ENCODE results near the gene COL18A1. TPM values are rescaled to one million over a fixed set of nuclear protein-coding genes. Genes with fewer than 3 reads are reported as not detected.

Gene COL18A1
- total RNA-seq, 1 experiment from 2014 or later = 3.3 TPM

DNA sequence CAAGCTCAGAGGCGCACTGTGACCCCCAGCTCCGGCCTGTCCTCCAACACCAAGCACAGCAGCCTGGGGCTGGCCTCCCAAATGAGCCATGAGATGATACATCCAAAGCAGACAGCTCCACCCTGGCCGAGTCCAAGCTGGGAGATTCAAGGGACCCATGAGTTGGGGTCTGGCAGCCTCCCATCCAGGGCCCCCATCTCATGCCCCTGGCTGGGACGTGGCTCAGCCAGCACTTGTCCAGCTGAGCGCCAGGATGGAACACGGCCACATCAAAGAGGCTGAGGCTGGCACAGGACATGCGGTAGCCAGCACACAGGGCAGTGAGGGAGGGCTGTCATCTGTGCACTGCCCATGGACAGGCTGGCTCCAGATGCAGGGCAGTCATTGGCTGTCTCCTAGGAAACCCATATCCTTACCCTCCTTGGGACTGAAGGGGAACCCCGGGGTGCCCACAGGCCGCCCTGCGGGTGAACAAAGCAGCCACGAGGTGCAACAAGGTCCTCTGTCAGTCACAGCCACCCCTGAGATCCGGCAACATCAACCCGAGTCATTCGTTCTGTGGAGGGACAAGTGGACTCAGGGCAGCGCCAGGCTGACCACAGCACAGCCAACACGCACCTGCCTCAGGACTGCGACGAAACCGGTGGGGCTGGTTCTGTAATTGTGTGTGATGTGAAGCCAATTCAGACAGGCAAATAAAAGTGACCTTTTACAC is 108.2 kb downstream of the COL18A1 start:
- BruUV-seq (replicated peaks) = no TSS peak
- CTCF ChIA-PET = no interaction called here

DNA sequence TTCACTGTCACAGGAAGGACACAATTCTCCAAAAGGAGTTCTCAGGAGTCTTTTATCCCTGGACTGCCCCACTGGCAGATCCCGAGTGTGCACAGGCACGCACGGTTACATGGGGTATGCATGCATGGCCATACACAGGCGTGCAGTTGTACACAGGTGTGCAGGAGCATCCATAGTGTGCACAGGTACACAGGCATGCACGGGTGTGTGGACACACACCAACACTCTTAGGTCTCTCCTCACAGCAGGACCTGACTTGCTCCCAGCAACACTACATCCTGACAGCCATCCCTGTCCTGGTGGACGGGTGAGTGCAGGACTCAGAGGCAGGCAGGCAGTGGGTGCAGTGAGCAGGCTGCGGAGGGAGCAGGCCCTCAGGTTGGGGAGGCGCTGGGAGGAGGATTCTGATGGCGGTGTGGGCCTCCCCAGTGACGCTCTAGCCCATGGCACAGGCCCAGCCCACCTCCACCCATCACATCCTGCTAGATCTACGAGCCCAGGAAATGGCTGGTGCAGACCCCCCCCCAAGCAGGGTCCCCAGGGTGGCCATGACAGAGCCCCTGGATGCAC is 108.9 kb downstream of the COL18A1 start:
- H3K36me3 ChIP-seq (ENCODE audit: insufficient read depth, low read length, poor library complexity, severe bottlenecking) = peaks cover 28% of the 10 kb centered on the region
- intact Hi-C loops (cut with micrococcal nuclease; ENCODE audit: unreplicated experiment) = no loop called here
- peaks cover 7% of the 10 kb centered on the region for H3K9me3 ChIP-seq (ENCODE audit: low read depth, low read length, poor library complexity, severe bottlenecking)
- CTCF ChIA-PET = no interaction called here
- no peak for DNase-seq (ENCODE audit: low spot score)
- H3K4me3 ChIP-seq (ENCODE audit: low read depth, low read length, poor library complexity, severe bottlenecking) = no peak overlapping the region
- no peaks in the 10 kb centered on the region for H3K4me1 ChIP-seq (ENCODE audit: insufficient read depth, low read length, poor library complexity, severe bottlenecking)
- no peak for TF ChIP-seq EZH2 (IDR thresholded peaks at IDR 0.05; ENCODE audit: borderline replicate concordance, low read depth, low read length, poor library complexity, severe bottlenecking)
- TF ChIP-seq, protein P1, sequence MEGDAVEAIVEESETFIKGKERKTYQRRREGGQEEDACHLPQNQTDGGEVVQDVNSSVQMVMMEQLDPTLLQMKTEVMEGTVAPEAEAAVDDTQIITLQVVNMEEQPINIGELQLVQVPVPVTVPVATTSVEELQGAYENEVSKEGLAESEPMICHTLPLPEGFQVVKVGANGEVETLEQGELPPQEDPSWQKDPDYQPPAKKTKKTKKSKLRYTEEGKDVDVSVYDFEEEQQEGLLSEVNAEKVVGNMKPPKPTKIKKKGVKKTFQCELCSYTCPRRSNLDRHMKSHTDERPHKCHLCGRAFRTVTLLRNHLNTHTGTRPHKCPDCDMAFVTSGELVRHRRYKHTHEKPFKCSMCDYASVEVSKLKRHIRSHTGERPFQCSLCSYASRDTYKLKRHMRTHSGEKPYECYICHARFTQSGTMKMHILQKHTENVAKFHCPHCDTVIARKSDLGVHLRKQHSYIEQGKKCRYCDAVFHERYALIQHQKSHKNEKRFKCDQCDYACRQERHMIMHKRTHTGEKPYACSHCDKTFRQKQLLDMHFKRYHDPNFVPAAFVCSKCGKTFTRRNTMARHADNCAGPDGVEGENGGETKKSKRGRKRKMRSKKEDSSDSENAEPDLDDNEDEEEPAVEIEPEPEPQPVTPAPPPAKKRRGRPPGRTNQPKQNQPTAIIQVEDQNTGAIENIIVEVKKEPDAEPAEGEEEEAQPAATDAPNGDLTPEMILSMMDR (conservative IDR thresholded peaks at IDR 0.05; ENCODE audit: low read depth, low read length) = no peak
- no peak overlapping the region for H3K27ac ChIP-seq (ENCODE audit: low read depth, low read length, poor library complexity, severe bottlenecking)
- BruUV-seq (replicated peaks) = no TSS peak
- POLR2A ChIA-PET (ENCODE audit: low non-redundant PET) = no interaction called here
- no peaks in the 10 kb centered on the region for H3K27me3 ChIP-seq (replicated peaks; ENCODE audit: insufficient read depth, low read depth, low read length, poor library complexity)

More for the DNA sequence above, 108.2 kb downstream of the COL18A1 start:
- POLR2A ChIA-PET (ENCODE audit: low non-redundant PET) = no interaction called here
- H3K36me3 ChIP-seq (ENCODE audit: insufficient read depth, low read length, poor library complexity, severe bottlenecking) = peaks cover 21% of the 10 kb centered on the region
- no peaks in the 10 kb centered on the region for H3K9me3 ChIP-seq (ENCODE audit: low read depth, low read length, poor library complexity, severe bottlenecking)
- DNase-seq (ENCODE audit: low spot score) = no peak
- H3K4me1 ChIP-seq (ENCODE audit: insufficient read depth, low read length, poor library complexity, severe bottlenecking) = no peaks in the 10 kb centered on the region
- H3K4me3 ChIP-seq (ENCODE audit: low read depth, low read length, poor library complexity, severe bottlenecking) = no peak overlapping the region
- no peaks in the 10 kb centered on the region for H3K27me3 ChIP-seq (replicated peaks; ENCODE audit: insufficient read depth, low read depth, low read length, poor library complexity)
- intact Hi-C loops (cut with micrococcal nuclease; ENCODE audit: unreplicated experiment) = no loop called here
- H3K27ac ChIP-seq (ENCODE audit: low read depth, low read length, poor library complexity, severe bottlenecking) = no peak overlapping the region
- TF ChIP-seq, protein P1 (conservative IDR thresholded peaks at IDR 0.05; ENCODE audit: low read depth, low read length) = no peak
- TF ChIP-seq EZH2 (IDR thresholded peaks at IDR 0.05; ENCODE audit: borderline replicate concordance, low read depth, low read length, poor library complexity, severe bottlenecking) = no peak

- ChIA-PET POLR2A (ENCODE audit: low non-redundant PET) (no interaction called here), CTCF (no interaction called here)
- no peak for DNase-seq (ENCODE audit: low spot score)
- Histone ChIP-seq H3K27ac (ENCODE audit: low read depth, low read length, poor library complexity, severe bottlenecking) (no peak overlapping the region), H3K4me1 (ENCODE audit: insufficient read depth, low read length, poor library complexity, severe bottlenecking) (no peaks in the 10 kb centered on the region), H3K36me3 (ENCODE audit: insufficient read depth, low read length, poor library complexity, severe bottlenecking) (peaks cover 34% of the 10 kb centered on the region), H3K27me3 (replicated peaks; ENCODE audit: insufficient read depth, low read depth, low read length, poor library complexity) (no peaks in the 10 kb centered on the region), H3K9me3 (ENCODE audit: low read depth, low read length, poor library complexity, severe bottlenecking) (peaks cover 13% of the 10 kb centered on the region), H3K4me3 (ENCODE audit: low read depth, low read length, poor library complexity, severe bottlenecking) (no peak overlapping the region)
- intact Hi-C loops (cut with micrococcal nuclease; ENCODE audit: unreplicated experiment) = no loop called here
- TF ChIP-seq, protein P1 (conservative IDR thresholded peaks at IDR 0.05; ENCODE audit: low read depth, low read length) = no peak
- TF ChIP-seq EZH2 (IDR thresholded peaks at IDR 0.05; ENCODE audit: borderline replicate concordance, low read depth, low read length, poor library complexity, severe bottlenecking) = no peak
- BruUV-seq (replicated peaks) = no TSS peak
Measured at GRCh38 chr21:45514311-45515021, 109.5 kb downstream of the COL18A1 start.
